Panc1 (cell line): ENCODE measurements around the gene YTHDC2. TPM values are rescaled to one million over a fixed set of nuclear protein-coding genes. Genes with fewer than 3 reads are reported as not detected.

Experiments
- ATAC-seq: fragments of 200-7000 bp; cut with Tn5 transposase; 2 replicates; pipeline ENCODE4 v1.9.1; 2020; ENCODE audit warnings: mild to moderate bottlenecking, moderate library complexity
- BruUV-seq: library from RNA; stranded (reverse); fragments of 400-500 nt; replicated peaks from 2 replicates; lab custom pipeline; 2021; lab: Mats Ljungman, UMichigan
- CTCF ChIA-PET: fragments of 300-600 bp; sonication (Branson Sonifier 250); formaldehyde crosslinking; loops from one replicate; lab custom pipeline; 2022; ENCODE audit warnings: antibody characterized with exemption; lab: Charles Lee
- POLR2A ChIA-PET: fragments of 300-600 bp; sonication (Branson Sonifier 250); formaldehyde crosslinking; loops from one replicate; lab custom pipeline; 2022; ENCODE audit warnings: antibody characterized with exemption; lab: Charles Lee
- DNase-seq: peaks from one replicate; pipeline ENCODE4 v3.0.0-alpha.2; 2010; ENCODE audit warnings: low read depth, low spot score
- H3K27ac ChIP-seq: 2 replicates; pipeline ENCODE4 v1.5.1; 2011; ENCODE audit warnings: mild to moderate bottlenecking, low read length, inconsistent platforms
- H3K27me3 ChIP-seq: fragments of 200-500 bp; sonication (Bioruptor generic); 2 replicates; pipeline ENCODE4 v1.6.0; 2014; ENCODE audit warnings: low read length, inconsistent platforms; ENCODE audit not compliant: control insufficient read depth, insufficient read depth
- H3K36me3 ChIP-seq: fragments of 200-500 bp; sonication (Bioruptor generic); 2 replicates; pipeline ENCODE4 v1.5.1; 2014; ENCODE audit warnings: inconsistent platforms, mild to moderate bottlenecking, low read length, moderate library complexity; ENCODE audit not compliant: control insufficient read depth, insufficient read depth
- H3K4me1 ChIP-seq: 2 replicates; pipeline ENCODE4 v1.5.1; 2011; ENCODE audit warnings: inconsistent platforms, mild to moderate bottlenecking, low read length, moderate library complexity; ENCODE audit not compliant: control insufficient read depth, insufficient read depth
- H3K4me3 ChIP-seq, 2 experiments: 2 replicates each; pipeline ENCODE4 v1.5.1; 2011 to 2012; ENCODE audit warnings: low read depth in 2 of 2, low read length in 2 of 2, mild to moderate bottlenecking in 2 of 2, inconsistent platforms in 1 of 2, moderate library complexity in 1 of 2
- H3K9me3 ChIP-seq: fragments of 200-500 bp; sonication (Bioruptor generic); 2 replicates; pipeline ENCODE4 v1.5.1; 2014; ENCODE audit warnings: low read depth, mild to moderate bottlenecking, inconsistent platforms, low read length, moderate library complexity; ENCODE audit not compliant: control insufficient read depth, insufficient read depth
- POLR2AphosphoS5 ChIP-seq: IDR thresholded peaks from 2 replicates; pipeline ENCODE4 v1.6.1; 2012; ENCODE audit warnings: mild to moderate bottlenecking, low read depth, low read length, moderate library complexity
- SIN3A ChIP-seq: IDR thresholded peaks from 2 replicates; pipeline ENCODE4 v1.6.1; 2012; ENCODE audit warnings: low read depth, mild to moderate bottlenecking, low read length, moderate library complexity, borderline replicate concordance; ENCODE audit not compliant: insufficient read depth
- in situ Hi-C: cut with HindIII; loops from 2 replicates; pipeline ENCODE4 v1.10.0; 2016; ENCODE audit warnings: low sequenced_read_pairs, low pct_unique_long_range_greater_than_20kb
- intact Hi-C: fragments of 100-400 bp; cut with micrococcal nuclease; formaldehyde crosslinking; loops from one replicate; pipeline ENCODE4 v1.10.0; 2022; ENCODE audit not compliant: unreplicated experiment
- total RNA-seq: library from RNA; stranded (reverse); gene quantifications from one replicate; pipeline ENCODE4 v1.2.1, GENCODE V29; 2021; ENCODE audit not compliant: unreplicated experiment
- TF ChIP-seq, protein P1 (sequence below), 2 experiments: IDR thresholded peaks; 2 replicates each; pipeline ENCODE4 v1.6.1; 2011 to 2012; ENCODE audit warnings: low read depth in 2 of 2, control low read depth in 1 of 2, low read length in 1 of 2, mild to moderate bottlenecking in 1 of 2, moderate library complexity in 1 of 2; ENCODE audit not compliant: insufficient read depth in 1 of 2
- TF ChIP-seq, protein P2 (sequence below): fragments of 450-650 bp; IDR thresholded peaks from 2 replicates; pipeline ENCODE4 v1.5.1; 2017; ENCODE audit warnings: mild to moderate bottlenecking

The YTHDC2 gene
- total RNA-seq, 1 experiment from 2014 or later: 21.7 TPM

DNA sequence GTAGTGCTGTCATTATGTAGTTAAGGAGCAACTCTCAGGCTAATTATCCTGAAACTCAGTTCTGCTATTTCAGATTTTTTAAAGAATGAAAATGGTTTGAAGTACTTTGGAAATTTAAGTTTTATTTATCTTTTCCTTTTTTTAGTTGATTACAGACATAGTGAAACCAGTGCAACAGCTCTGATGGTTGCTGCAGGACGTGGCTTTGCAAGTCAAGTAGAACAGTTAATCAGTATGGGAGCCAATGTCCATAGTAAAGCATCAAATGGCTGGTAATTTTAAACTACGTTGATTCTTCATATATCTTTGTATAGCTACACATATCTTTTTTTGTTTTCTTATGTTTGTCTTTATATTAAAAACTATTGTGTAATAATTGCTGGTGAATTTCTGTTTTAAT lies 34.9 kb downstream of the YTHDC2 start:
- no TSS peak for BruUV-seq
- no peak for DNase-seq
- CTCF ChIA-PET: no interaction called here
- Histone ChIP-seq H3K9me3 (no peaks in the 10 kb centered on the region), H3K4me1 (no peaks in the 10 kb centered on the region), H3K36me3 (peaks cover 18% of the 10 kb centered on the region), H3K4me3 (no peak overlapping the region), H3K27ac (no peak overlapping the region), H3K27me3 (no peaks in the 10 kb centered on the region)
- POLR2A ChIA-PET: no interaction called here
- in situ Hi-C loops (no loop called here), intact Hi-C loops (no loop called here)
- no peak for ATAC-seq
- TF ChIP-seq, protein P1, sequence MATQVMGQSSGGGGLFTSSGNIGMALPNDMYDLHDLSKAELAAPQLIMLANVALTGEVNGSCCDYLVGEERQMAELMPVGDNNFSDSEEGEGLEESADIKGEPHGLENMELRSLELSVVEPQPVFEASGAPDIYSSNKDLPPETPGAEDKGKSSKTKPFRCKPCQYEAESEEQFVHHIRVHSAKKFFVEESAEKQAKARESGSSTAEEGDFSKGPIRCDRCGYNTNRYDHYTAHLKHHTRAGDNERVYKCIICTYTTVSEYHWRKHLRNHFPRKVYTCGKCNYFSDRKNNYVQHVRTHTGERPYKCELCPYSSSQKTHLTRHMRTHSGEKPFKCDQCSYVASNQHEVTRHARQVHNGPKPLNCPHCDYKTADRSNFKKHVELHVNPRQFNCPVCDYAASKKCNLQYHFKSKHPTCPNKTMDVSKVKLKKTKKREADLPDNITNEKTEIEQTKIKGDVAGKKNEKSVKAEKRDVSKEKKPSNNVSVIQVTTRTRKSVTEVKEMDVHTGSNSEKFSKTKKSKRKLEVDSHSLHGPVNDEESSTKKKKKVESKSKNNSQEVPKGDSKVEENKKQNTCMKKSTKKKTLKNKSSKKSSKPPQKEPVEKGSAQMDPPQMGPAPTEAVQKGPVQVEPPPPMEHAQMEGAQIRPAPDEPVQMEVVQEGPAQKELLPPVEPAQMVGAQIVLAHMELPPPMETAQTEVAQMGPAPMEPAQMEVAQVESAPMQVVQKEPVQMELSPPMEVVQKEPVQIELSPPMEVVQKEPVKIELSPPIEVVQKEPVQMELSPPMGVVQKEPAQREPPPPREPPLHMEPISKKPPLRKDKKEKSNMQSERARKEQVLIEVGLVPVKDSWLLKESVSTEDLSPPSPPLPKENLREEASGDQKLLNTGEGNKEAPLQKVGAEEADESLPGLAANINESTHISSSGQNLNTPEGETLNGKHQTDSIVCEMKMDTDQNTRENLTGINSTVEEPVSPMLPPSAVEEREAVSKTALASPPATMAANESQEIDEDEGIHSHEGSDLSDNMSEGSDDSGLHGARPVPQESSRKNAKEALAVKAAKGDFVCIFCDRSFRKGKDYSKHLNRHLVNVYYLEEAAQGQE (IDR thresholded peaks at IDR 0.05; ENCODE audit: insufficient read depth in 1 of 2, low read depth in 2 of 2, low read length in 1 of 2): no peak

DNA sequence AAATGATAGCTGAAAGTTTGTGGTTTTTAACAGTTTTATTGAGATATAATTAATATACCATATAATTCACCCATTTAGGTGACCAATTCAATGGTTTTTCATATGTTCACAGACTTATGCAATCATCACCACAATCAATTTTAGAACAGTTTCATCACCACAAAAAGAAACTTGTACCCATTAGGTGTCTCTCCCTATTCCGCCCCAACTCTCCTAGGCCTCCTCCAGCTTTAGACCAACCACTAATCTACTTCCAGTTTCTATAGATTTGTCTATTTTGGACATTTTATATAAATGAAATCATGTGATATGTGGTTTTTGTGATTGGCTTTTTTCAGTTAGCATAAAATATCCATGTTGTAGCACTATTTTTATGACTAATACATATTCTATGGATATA lies 38.6 kb downstream of the YTHDC2 start:
- intact Hi-C loops: no loop called here
- TF ChIP-seq SIN3A: no peak
- TF ChIP-seq, protein P2, sequence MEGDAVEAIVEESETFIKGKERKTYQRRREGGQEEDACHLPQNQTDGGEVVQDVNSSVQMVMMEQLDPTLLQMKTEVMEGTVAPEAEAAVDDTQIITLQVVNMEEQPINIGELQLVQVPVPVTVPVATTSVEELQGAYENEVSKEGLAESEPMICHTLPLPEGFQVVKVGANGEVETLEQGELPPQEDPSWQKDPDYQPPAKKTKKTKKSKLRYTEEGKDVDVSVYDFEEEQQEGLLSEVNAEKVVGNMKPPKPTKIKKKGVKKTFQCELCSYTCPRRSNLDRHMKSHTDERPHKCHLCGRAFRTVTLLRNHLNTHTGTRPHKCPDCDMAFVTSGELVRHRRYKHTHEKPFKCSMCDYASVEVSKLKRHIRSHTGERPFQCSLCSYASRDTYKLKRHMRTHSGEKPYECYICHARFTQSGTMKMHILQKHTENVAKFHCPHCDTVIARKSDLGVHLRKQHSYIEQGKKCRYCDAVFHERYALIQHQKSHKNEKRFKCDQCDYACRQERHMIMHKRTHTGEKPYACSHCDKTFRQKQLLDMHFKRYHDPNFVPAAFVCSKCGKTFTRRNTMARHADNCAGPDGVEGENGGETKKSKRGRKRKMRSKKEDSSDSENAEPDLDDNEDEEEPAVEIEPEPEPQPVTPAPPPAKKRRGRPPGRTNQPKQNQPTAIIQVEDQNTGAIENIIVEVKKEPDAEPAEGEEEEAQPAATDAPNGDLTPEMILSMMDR: no peak
- TF ChIP-seq, protein P1 (IDR thresholded peaks at IDR 0.05; ENCODE audit: insufficient read depth in 1 of 2, low read depth in 2 of 2, low read length in 1 of 2): no peak
- no peak for TF ChIP-seq POLR2AphosphoS5
- BruUV-seq: no TSS peak

More for the DNA sequence above, 38.6 kb downstream of the YTHDC2 start:
- ATAC-seq: no peak
- H3K27me3 ChIP-seq: no peaks in the 10 kb centered on the region
- H3K4me1 ChIP-seq: no peaks in the 10 kb centered on the region
- no peaks in the 10 kb centered on the region for H3K9me3 ChIP-seq
- H3K27ac ChIP-seq: no peak overlapping the region
- peaks cover 31% of the 10 kb centered on the region for H3K36me3 ChIP-seq
- ChIA-PET CTCF (no interaction called here), POLR2A (no interaction called here)
- in situ Hi-C loops: no loop called here
- H3K4me3 ChIP-seq: no peak overlapping the region
- no peak for DNase-seq
